Measurements from ENCODE around the gene D2HGDH.
"Not testable (repeated sequence)": the region's sequence is repeated elsewhere in the genome, so short reads cannot be mapped to it uniquely, and the experiment has no call there.

D2HGDH gene

DNA sequence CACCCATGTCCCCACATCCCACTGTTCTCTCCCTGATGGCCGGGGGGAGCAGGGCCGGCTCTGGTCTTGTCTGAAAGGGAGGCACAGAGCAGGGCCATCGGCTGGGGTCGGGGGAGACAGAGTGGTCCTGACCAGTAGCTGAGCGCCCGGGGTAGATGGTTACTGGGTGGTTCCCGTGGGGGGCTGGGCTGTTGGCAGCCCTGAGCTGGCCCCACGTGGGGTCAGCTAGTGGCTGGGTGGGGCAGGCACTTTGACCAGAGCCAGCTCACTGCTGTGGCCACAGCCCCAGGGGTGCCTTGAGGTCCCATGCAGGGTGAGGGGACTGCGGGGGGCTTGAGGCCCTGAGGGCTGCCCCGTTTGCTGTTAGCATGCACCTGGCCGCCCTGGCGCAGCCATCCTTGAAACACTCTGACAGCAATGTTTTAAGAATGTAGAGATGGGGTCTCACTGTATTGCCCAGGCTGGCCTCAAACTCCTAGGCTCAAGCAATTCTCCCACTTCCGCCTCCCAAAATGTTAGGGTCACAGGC lies 62.2 kb downstream of the D2HGDH start:
- DNase-seq = no peak

- no peak for DNase-seq
These were observed 63.1 kb downstream of the D2HGDH start for GRCh38 chr2:241797441-241798080.

GRCh38 chr2:241798081-241798630 lies 63.7 kb downstream of the D2HGDH start:
- DNase-seq = no peak

- no peak for DNase-seq
These were observed 64.4 kb downstream of the D2HGDH start for GRCh38 chr2:241798631-241799521.

- no peak for DNase-seq
These were observed 65.2 kb downstream of the D2HGDH start for GRCh38 chr2:241799522-241800197.

DNA sequence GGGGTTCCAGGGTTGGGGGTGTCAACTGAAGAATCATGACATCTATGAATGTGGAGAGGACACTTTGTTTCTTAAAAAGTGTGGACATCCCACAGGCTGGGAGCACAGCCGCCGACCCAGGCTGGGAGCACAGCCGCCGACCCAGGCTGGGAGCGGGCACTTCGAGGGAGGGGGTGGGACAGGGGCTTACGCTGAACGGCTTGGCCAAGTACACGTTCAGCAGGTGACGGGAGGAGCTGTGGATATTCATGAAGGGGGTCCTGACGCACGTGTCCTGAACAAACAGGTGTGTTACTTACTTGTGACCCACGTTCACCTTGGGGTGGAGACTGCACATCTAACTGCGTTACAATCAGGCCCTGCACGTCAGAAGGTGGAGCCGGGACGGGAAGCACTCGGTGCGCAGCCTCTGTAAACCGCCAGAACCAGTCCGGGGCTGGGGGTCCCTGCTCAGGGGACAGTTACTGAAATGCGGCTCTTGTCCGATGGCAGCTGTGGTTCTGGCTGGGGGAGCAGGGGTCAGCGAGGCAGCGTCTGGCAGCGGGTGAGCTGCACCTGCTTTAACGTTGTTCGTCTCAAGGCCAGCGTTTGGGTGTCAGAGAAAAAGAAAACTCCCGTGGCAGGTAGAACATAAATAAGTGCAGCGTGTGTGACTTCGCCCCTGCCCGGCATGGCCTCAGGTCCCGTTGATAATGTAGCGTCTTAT lies 65.9 kb downstream of the D2HGDH start:
- DNase-seq = not testable (repeated sequence)

DNA sequence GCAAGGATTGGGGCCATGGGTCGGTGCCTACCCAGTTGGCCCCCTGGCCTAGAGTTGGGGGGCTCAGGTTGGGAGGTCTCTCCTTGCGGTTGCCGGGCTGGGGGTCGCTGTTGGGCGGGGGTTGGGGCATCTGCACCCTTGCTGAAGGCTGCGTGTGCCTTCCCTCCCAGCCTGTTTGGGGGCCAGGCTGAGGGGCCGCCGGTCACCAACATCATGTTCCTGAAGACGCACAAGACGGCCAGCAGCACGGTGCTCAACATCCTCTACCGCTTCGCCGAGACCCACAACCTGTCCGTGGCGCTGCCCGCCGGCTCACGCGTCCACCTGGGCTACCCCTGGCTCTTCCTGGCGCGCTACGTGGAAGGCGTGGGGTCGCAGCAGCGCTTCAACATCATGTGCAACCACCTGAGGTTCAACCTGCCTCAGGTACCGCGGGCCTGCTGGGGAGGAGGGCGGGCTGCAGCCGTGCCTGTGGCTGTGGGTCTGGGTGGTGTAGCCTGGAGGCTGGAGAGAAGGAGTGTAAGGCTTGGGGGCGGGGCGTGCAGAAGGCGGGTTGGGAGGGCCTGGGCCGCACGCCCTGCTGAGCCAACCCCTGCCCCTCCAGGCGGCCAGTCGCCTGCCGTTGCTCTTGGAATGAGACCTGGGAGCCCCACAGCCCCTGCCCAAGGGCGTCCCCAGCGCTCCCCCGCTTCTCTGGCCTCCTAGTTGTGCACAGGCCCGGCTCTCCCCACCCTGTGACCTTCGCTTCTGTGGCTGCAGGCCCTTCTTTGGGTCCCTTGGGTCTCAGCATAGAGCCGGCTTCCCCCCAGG lies 67.4 kb downstream of the D2HGDH start:
- DNase-seq = no peak

GRCh38 chr2:241802421-241803318 lies 68.2 kb downstream of the D2HGDH start:
- DNase-seq = no peak

DNA sequence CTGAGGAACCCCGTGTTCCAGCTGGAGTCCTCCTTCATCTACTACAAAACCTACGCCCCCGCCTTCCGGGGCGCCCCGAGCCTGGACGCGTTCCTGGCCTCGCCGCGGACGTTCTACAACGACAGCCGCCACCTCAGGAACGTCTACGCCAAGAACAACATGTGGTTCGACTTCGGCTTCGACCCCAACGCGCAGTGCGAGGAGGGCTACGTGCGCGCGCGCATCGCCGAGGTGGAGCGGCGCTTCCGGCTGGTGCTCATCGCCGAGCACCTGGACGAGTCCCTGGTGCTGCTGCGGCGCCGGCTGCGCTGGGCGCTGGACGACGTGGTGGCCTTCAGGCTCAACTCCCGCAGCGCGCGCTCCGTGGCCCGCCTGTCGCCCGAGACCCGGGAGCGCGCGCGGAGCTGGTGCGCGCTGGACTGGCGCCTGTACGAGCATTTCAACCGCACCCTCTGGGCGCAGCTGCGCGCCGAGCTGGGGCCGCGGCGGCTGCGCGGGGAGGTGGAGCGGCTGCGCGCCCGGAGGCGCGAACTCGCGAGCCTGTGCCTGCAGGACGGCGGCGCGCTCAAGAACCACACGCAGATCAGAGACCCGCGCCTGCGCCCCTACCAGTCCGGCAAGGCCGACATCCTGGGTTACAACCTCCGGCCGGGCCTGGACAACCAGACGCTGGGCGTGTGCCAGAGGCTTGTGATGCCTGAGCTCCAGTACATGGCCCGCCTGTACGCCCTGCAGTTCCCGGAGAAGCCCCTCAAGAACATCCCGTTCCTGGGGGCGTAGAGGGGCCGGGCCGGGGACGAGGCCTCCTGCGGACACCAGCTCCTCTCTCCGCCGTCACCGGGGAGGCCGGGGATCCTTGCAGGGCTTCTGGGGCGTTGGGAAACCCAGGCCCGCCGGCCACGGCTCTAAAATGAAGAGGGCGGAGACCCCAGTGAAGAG lies 69.2 kb downstream of the D2HGDH start:
- DNase-seq = no peak

DNA sequence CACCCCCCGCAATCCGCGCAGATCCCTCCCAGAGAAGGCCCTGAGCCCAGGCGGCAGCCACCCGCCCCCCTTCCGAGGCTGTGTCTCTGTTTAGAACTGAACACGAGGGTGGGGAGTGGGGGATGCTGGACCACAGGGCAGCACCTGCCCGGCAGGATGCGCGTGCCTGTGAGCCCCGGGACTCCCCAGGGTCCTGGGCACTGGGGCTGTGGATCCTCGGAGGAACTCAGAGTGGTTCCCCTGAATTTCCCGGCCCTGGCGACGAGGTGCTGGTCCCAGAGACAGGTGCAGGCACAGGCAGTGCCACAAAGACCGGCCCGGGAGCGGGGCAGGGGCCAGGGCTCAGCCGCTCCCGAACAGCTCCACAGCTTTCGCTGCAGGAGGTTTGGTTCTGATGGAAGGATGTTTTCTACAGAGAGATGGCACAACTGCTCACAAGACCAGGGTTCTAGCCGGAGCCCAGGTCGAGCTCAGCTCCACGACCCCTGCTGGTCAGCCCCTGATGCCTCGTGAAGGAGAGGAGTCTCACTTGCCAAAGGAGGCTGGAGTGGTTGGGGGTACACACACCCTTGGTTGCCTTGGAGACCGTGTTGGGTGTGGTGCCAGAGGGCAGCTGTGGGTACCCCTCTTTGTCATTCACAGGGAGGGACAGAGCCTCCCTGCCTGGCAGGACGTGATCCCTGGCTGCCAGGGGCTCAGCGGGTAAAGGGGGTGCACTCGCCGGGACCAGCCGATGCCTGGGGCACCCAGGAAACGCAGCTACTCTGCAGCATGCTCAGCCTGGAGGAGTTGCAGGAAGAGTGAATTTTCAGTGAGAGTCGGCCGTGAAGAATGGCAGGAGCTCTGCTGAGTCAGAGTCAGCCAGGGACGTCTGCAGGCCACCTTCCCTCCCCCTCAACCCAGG lies 70.1 kb downstream of the D2HGDH start:
- no peak for DNase-seq

DNA sequence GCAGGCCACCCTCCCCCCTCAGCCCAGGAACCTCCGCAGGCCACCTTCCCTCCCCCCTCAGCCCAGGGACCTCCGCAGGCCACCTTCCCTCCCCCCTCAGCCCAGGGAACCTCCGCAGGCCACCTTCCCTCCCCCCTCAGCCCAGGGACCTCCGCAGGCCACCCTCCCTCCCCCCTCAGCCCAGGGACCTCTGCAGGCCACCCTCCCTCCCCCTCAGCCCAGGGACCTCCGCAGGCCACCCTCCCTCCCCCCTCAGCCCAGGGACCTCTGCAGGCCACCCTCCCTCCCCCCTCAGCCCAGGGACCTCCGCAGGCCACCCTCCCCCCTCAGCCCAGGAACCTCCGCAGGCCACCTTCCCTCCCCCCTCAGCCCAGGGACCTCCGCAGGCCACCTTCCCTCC lies 71.8 kb downstream of the D2HGDH start:
- DNase-seq = not testable (repeated sequence)

DNA sequence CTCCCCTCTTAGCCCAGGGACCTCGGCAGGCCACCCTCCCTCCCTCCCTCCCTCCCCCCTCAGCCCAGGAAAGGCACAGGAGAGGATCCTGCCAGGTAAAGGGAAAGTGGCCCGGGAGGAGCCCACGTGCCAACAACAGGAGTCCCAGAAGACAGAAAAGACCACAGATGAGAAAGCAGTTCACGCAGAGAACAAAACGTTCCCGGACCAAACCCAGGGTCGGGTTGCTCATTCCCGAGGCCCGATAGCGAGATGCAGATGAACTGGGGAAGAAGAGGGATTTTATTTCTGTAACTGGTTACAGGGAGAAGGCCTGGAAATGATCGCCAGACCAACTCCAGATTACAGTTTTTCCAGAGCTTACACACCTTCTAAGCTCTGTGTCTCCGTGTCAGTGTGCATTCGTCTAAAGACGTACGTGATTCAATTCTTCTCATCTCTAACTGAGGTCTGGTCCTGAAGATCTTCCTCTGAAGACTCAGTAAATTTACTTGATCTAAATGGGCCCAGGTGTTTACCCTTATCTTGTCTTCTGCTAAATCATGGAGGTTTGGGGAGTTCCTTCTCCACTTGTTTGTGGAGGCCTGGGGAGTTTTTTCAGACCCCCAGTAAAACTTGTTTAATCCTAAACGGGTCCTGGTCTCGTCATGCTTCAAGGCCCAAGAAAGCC lies 73.8 kb downstream of the D2HGDH start:
- no peak for DNase-seq

DNA sequence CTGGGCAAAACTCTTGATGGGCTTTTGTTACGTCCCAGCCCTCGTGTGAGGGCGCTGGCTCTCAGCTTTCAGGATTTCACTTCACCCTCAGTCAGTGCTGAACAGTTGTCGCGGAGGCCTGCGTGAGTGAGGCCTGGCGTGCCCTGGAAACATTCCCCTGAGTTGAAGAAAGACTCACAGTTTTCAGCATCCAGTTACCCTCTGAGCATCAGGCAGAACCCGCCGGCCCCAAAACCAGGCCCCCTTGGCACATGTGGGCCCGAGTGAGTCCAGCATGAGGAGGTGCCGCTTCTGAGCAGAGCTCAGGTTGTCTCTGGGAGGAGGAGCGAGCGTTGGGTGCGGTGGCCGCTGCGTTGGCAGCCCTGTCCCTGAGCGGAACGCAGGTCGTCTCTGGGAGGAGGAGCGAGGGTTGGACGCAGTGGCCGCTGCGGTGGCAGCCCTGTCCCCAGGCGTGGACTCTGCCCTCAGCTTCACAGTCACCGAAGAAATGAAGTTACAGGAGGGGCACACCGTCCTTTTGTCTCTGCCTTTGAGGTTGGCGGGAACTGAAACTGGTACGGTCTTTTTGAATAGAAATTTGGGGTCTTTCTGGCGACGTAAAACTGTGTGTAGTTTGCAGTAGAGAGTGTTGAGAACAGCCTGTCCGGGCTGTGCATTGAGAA lies 74.4 kb downstream of the D2HGDH start, which contains the start of gene NEU4:
Gene NEU4 (plus strand): TSS at position 473 of the 662 bp plus-strand sequence. CDS start 5,292 bp downstream, outside the sequence.
- DNase-seq = no peak

- DNase-seq = no peak
These were observed 75.2 kb downstream of the D2HGDH start for GRCh38 chr2:241809383-241810306.

DNA sequence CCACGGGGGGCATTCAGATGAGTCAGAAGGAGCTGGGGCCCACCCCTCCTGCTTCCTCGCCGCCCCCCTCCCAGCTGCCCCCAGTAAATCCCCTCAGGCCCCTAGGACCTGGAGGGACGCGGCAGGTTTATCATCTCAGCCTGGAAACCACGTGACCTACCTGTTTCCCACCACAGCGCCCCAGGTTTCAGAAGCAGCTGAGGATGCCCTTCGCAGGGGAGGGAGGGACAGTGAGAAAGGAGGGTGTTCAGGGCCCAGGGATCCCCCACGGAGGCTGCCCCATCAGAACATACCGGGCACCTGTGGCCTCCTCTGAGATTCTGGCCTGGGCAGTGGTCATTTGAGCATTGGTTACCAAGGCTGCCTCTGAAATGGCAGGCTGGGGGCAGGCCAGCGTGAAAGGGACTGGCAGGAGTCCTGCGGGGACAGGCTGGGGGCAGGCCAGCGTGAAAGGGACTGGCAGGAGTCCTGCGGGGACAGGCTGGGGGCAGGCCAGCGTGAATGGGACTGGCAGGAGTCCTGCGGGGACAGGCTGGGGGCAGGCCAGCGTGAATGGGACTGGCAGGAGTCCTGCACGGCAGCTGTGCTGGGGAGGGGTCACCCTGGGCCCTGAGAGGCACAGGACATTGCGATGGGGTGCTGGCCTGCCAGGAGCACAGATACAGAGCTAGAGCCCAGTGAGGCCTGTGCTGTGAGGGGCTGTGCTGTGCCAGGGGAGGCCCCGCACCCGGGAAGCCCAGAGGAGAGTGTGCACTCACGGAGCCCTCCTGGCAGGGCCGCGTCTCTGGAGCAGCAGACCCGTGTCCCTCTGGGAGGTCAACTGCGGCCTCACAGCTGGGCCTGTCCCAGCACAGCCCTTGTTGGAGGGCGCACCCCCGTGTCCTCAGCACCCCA lies 76.1 kb downstream of the D2HGDH start:
- DNase-seq = no peak
